ENCODE results near the gene ABCF3.

GRCh38 chr3:184211297-184211696 lies 25.3 kb downstream of the ABCF3 start:
- TF ChIP-seq CTCF (IDR thresholded peaks at IDR 0.05 in 8 of 11, conservative IDR thresholded peaks at IDR 0.05 in 3 of 11) (no peak), POLR2AphosphoS5 (IDR thresholded peaks at IDR 0.05) (no peak)
